H9 (cell line): Measurements from ENCODE around the gene LMX1A. TPM values are rescaled to one million over a fixed set of nuclear protein-coding genes. Genes with fewer than 3 reads are reported as not detected.

Experiments used
- DNase-seq: peaks from one replicate; pipeline ENCODE4 v3.0.0-alpha.2; 2017
- H2AFZ ChIP-seq: one replicate; pipeline ENCODE4 v1.6.1; 2013; ENCODE audit warnings: mild to moderate bottlenecking, low read length, control low read depth, moderate library complexity
- H2AK5ac ChIP-seq: 2 replicates; pipeline ENCODE4 v1.6.1; 2013; ENCODE audit warnings: low read length, control low read depth, mixed read lengths; ENCODE audit not compliant: insufficient read length
- H2BK120ac ChIP-seq: one replicate; pipeline ENCODE4 v1.6.1; 2013; ENCODE audit warnings: low read depth, mild to moderate bottlenecking, low read length, control low read depth, inconsistent platforms; ENCODE audit not compliant: poor library complexity, severe bottlenecking
- H2BK12ac ChIP-seq: 2 replicates; pipeline ENCODE4 v1.6.1; 2013; ENCODE audit warnings: low read length, control low read depth, mixed read lengths, low read depth; ENCODE audit not compliant: insufficient read length
- H2BK15ac ChIP-seq: 2 replicates; pipeline ENCODE4 v1.6.1; 2013; ENCODE audit warnings: low read depth, low read length, control low read depth
- H2BK20ac ChIP-seq: one replicate; pipeline ENCODE4 v1.6.1; 2013; ENCODE audit warnings: low read depth, mild to moderate bottlenecking, low read length, control low read depth, inconsistent platforms; ENCODE audit not compliant: poor library complexity, severe bottlenecking
- H2BK5ac ChIP-seq: 2 replicates; pipeline ENCODE4 v1.6.1; 2013; ENCODE audit warnings: low read length, control low read depth, mixed read lengths; ENCODE audit not compliant: insufficient read length
- H3K14ac ChIP-seq: 2 replicates; pipeline ENCODE4 v1.6.1; 2013; ENCODE audit warnings: low read length, control low read depth; ENCODE audit not compliant: insufficient read depth
- H3K18ac ChIP-seq: 2 replicates; pipeline ENCODE4 v1.6.1; 2013; ENCODE audit warnings: low read depth, mild to moderate bottlenecking, mixed read lengths, low read length, control low read depth; ENCODE audit not compliant: insufficient read length
- H3K23ac ChIP-seq: 2 replicates; pipeline ENCODE4 v1.6.1; 2013; ENCODE audit warnings: low read length, control low read depth, mixed read lengths, low read depth; ENCODE audit not compliant: insufficient read length
- H3K23me2 ChIP-seq: 2 replicates; pipeline ENCODE4 v1.6.1; 2013; ENCODE audit warnings: low read depth, mild to moderate bottlenecking, mixed read lengths, low read length, control low read depth; ENCODE audit not compliant: insufficient read length, poor library complexity, severe bottlenecking
- H3K27ac ChIP-seq: 2 replicates; pipeline ENCODE4 v1.5.1; 2013; ENCODE audit warnings: low read length, control low read depth, mixed read lengths, low read depth; ENCODE audit not compliant: insufficient read length
- H3K27me3 ChIP-seq: 2 replicates; pipeline ENCODE4 v1.6.1; 2013; ENCODE audit warnings: low read length, control low read depth, inconsistent platforms; ENCODE audit not compliant: insufficient read depth
- H3K4ac ChIP-seq: 2 replicates; pipeline ENCODE4 v1.6.1; 2013; ENCODE audit warnings: low read depth, mild to moderate bottlenecking, control low read depth, inconsistent platforms, low read length, moderate library complexity
- H3K4me1 ChIP-seq: 2 replicates; pipeline ENCODE4 v1.6.1; 2013; ENCODE audit warnings: low read length, control low read depth, inconsistent platforms; ENCODE audit not compliant: insufficient read depth
- H3K4me2 ChIP-seq: 2 replicates; pipeline ENCODE4 v1.6.1; 2013; ENCODE audit warnings: low read length, control low read depth, mixed read lengths; ENCODE audit not compliant: insufficient read length, insufficient read depth
- H3K56ac ChIP-seq: 2 replicates; pipeline ENCODE4 v1.6.1; 2013; ENCODE audit warnings: low read depth, mild to moderate bottlenecking, mixed read lengths, low read length, control low read depth; ENCODE audit not compliant: insufficient read length
- H3K79me1 ChIP-seq: 2 replicates; pipeline ENCODE4 v1.6.1; 2013; ENCODE audit warnings: low read depth, mild to moderate bottlenecking, moderate library complexity, low read length, control low read depth, inconsistent platforms; ENCODE audit not compliant: insufficient read depth, poor library complexity, severe bottlenecking
- H3K79me2 ChIP-seq: 2 replicates; pipeline ENCODE4 v1.6.1; 2013; ENCODE audit warnings: low read length, control low read depth, inconsistent platforms; ENCODE audit not compliant: insufficient read depth
- H3K9ac ChIP-seq: 2 replicates; pipeline ENCODE4 v1.6.1; 2013; ENCODE audit warnings: low read length, control low read depth, mixed read lengths; ENCODE audit not compliant: insufficient read length; ENCODE audit errors: extremely low read depth
- H3K9me3 ChIP-seq: one replicate; pipeline ENCODE4 v1.6.1; 2013; ENCODE audit warnings: low read depth, low read length, inconsistent platforms; ENCODE audit not compliant: control insufficient read depth
- H3T11ph ChIP-seq: one replicate; pipeline ENCODE4 v1.6.1; 2013; ENCODE audit warnings: mild to moderate bottlenecking, low read length, control low read depth, inconsistent platforms
- H4K20me1 ChIP-seq: one replicate; pipeline ENCODE4 v1.6.1; 2013; ENCODE audit not compliant: control insufficient read depth, insufficient read length, insufficient read depth
- H4K5ac ChIP-seq: 2 replicates; pipeline ENCODE4 v1.6.1; 2013; ENCODE audit warnings: low read depth, mild to moderate bottlenecking, mixed read lengths, low read length, control low read depth; ENCODE audit not compliant: insufficient read length
- H4K8ac ChIP-seq: replicated peaks from 2 replicates; pipeline ENCODE4 v1.6.1; 2013; ENCODE audit warnings: low read length, control low read depth, mixed read lengths, low read depth; ENCODE audit not compliant: insufficient read length
- H4K91ac ChIP-seq: 2 replicates; pipeline ENCODE4 v1.6.1; 2013; ENCODE audit warnings: low read depth, mild to moderate bottlenecking, moderate library complexity, mixed read lengths, low read length, control low read depth; ENCODE audit not compliant: insufficient read length
- H3K27ac Mint-ChIP-seq, 3 experiments: 2 replicates in 2 of 3; 3 replicates in 1 of 3; pipeline ENCODE4 v1.8.0; 2020 to 2021; ENCODE audit warnings: mixed read lengths in 3 of 3, mild to moderate bottlenecking in 1 of 3, moderate library complexity in 1 of 3
- H3K27me3 Mint-ChIP-seq: 2 replicates; pipeline ENCODE4 v1.8.0; 2021; ENCODE audit warnings: low read depth, mild to moderate bottlenecking, moderate library complexity, mixed read lengths
- H3K36me3 Mint-ChIP-seq, 3 experiments: 2 replicates in 2 of 3; 3 replicates in 1 of 3; pipeline ENCODE4 v1.8.0; 2020 to 2021; ENCODE audit warnings: low read depth in 3 of 3, mixed read lengths in 3 of 3; ENCODE audit not compliant: insufficient read depth in 1 of 3
- H3K4me1 Mint-ChIP-seq, 2 experiments: 2 replicates each; pipeline ENCODE4 v1.8.0; 2020; ENCODE audit warnings: mixed read lengths in 2 of 2
- H3K4me3 Mint-ChIP-seq, 2 experiments: 2 replicates in 1 of 2; 3 replicates in 1 of 2; pipeline ENCODE4 v1.8.0; 2020 to 2021; ENCODE audit warnings: mild to moderate bottlenecking in 2 of 2, mixed read lengths in 2 of 2, moderate library complexity in 1 of 2
- H3K9me3 Mint-ChIP-seq, 2 experiments: 2 replicates in 1 of 2; 3 replicates in 1 of 2; pipeline ENCODE4 v1.8.0; 2020; ENCODE audit warnings: mild to moderate bottlenecking in 2 of 2, mixed read lengths in 2 of 2, moderate library complexity in 1 of 2
- WGBS: extraction: QIAGEN DNeasy Blood & Tissue Kit; methylation state at CpG from one replicate; pipeline ENCODE4 v1.1.7; 2013; ENCODE audit warnings: missing lambda C conversion rate, low lambda C conversion rate, mixed read lengths; ENCODE audit not compliant: insufficient read length; ENCODE audit errors: extremely low coverage; 5-methylcytosine and 5-hydroxymethylcytosine counted together
- total RNA-seq: library from RNA; stranded (reverse); gene quantifications from 2 replicates; pipeline ENCODE4 v1.2.1, GENCODE V29; 2021
- TF ChIP-seq, protein P1 (sequence below): fragments of 200-600 bp; sonication (generic); conservative IDR thresholded peaks from 3 replicates; pipeline ENCODE4 v1.8.0; 2021; ENCODE audit warnings: antibody characterized with exemption, mild to moderate bottlenecking

LMX1A gene
- total RNA-seq, 1 experiment from 2014 or later: not detected

DNA sequence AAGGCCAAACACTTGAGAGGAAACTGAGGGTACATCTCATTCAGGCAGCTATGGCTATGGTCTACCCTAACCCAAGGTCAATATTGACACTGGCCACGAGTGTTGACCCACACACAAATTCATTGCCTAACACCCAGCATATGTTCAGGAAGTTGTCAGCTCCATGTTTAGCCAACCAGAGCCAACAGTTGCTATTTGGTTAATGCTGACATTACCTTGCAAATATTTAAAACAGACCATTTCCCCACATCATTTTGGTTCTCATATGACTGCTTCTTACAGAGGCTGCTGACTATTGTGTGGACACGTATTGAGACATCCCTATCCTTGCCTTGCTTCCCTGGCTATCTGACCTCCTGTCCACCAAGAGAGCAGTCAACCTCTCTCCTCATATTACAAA lies 97.3 kb downstream of the LMX1A start:
- H3K4me1 Mint-ChIP-seq: peaks cover 10 to 18% of the 10 kb centered on the region in 2 experiments
- H3K23ac ChIP-seq: no peak overlapping the region
- no peaks in the 10 kb centered on the region for H3K79me2 ChIP-seq
- H3K23me2 ChIP-seq: no peaks in the 10 kb centered on the region
- H3K56ac ChIP-seq: no peak overlapping the region
- no peak overlapping the region for H4K91ac ChIP-seq
- no peak overlapping the region for H4K8ac ChIP-seq
- H3K18ac ChIP-seq: no peak overlapping the region
- H2BK120ac ChIP-seq: no peak overlapping the region
- H2BK20ac ChIP-seq: no peak overlapping the region
- H2AFZ ChIP-seq: no peak overlapping the region
- H3K9ac ChIP-seq: no peak overlapping the region
- WGBS: no CpG with 5 or more reads among the region's 2 CpGs
- H3K27me3 Mint-ChIP-seq: peaks cover 48% of the 10 kb centered on the region
- no peak overlapping the region for H2BK5ac ChIP-seq
- H3K4me1 ChIP-seq: no peaks in the 10 kb centered on the region
- no peak overlapping the region for H4K5ac ChIP-seq
- no peaks in the 10 kb centered on the region; a peak in 1 of 5 replicates for H3K9me3 Mint-ChIP-seq
- H3K27me3 ChIP-seq: no peaks in the 10 kb centered on the region; the same call in 1 of the 2 replicates
- H2AK5ac ChIP-seq: no peak overlapping the region
- no peaks in the 10 kb centered on the region for H4K20me1 ChIP-seq
- TF ChIP-seq, protein P1, sequence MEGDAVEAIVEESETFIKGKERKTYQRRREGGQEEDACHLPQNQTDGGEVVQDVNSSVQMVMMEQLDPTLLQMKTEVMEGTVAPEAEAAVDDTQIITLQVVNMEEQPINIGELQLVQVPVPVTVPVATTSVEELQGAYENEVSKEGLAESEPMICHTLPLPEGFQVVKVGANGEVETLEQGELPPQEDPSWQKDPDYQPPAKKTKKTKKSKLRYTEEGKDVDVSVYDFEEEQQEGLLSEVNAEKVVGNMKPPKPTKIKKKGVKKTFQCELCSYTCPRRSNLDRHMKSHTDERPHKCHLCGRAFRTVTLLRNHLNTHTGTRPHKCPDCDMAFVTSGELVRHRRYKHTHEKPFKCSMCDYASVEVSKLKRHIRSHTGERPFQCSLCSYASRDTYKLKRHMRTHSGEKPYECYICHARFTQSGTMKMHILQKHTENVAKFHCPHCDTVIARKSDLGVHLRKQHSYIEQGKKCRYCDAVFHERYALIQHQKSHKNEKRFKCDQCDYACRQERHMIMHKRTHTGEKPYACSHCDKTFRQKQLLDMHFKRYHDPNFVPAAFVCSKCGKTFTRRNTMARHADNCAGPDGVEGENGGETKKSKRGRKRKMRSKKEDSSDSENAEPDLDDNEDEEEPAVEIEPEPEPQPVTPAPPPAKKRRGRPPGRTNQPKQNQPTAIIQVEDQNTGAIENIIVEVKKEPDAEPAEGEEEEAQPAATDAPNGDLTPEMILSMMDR: no peak
- no peak for DNase-seq
- H3K27ac ChIP-seq: no peak overlapping the region
- H3K4me2 ChIP-seq: no peak overlapping the region
- no peak overlapping the region for H3K27ac Mint-ChIP-seq
- no peak overlapping the region for H3K4ac ChIP-seq
- no peak overlapping the region for H3T11ph ChIP-seq
- no peaks in the 10 kb centered on the region for H3K79me1 ChIP-seq
- no peak overlapping the region for H2BK12ac ChIP-seq
- no peak overlapping the region for H3K14ac ChIP-seq
- no peaks in the 10 kb centered on the region; a peak in 1 of 7 replicates for H3K36me3 Mint-ChIP-seq
- H2BK15ac ChIP-seq: no peak overlapping the region
- no peaks in the 10 kb centered on the region for H3K9me3 ChIP-seq
- no peak overlapping the region for H3K4me3 Mint-ChIP-seq
